Hepatocyte (in vitro differentiated cells): ENCODE results near the gene FAM185A.

Experiments
- EZH2 ChIP-seq: fragments of 200-600 bp; sonication (generic); IDR thresholded peaks from 2 replicates; pipeline ENCODE4 v1.6.1; 2016; ENCODE audit warnings: antibody characterized with exemption, mild to moderate bottlenecking, borderline replicate concordance
- EZH2phosphoT487 ChIP-seq: fragments of 200-600 bp; sonication (generic); IDR thresholded peaks from one replicate; pipeline ENCODE4 v1.6.1; 2018; ENCODE audit warnings: antibody characterized with exemption, mild to moderate bottlenecking, low read depth, moderate library complexity; ENCODE audit not compliant: unreplicated experiment, severe bottlenecking
- TF ChIP-seq, protein P1 (sequence below): fragments of 200-600 bp; sonication (generic); IDR thresholded peaks from 2 replicates; pipeline ENCODE4 v1.5.1; 2016; ENCODE audit warnings: antibody characterized with exemption, mild to moderate bottlenecking; ENCODE audit not compliant: poor library complexity

DNA sequence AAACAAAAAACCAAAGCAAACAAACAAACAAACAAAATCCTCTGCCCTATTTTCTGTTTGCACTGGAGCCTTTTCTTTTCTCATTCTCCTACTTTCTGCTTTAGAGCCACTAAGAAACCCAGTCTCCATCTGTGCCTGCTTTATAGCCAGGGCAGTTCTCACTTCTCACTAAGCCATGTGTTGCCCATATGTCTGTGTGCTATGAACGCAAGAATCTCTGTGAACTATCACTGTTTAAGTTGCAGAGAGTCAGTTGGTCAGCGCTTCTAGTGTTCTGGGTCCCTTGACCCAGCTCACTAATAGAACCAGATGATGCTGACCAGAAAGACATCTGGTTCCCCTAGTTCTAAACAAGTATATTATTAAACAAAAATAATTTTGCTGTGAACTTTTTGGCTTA, 81.4 kb downstream of the FAM185A start:
- TF ChIP-seq, protein P1, sequence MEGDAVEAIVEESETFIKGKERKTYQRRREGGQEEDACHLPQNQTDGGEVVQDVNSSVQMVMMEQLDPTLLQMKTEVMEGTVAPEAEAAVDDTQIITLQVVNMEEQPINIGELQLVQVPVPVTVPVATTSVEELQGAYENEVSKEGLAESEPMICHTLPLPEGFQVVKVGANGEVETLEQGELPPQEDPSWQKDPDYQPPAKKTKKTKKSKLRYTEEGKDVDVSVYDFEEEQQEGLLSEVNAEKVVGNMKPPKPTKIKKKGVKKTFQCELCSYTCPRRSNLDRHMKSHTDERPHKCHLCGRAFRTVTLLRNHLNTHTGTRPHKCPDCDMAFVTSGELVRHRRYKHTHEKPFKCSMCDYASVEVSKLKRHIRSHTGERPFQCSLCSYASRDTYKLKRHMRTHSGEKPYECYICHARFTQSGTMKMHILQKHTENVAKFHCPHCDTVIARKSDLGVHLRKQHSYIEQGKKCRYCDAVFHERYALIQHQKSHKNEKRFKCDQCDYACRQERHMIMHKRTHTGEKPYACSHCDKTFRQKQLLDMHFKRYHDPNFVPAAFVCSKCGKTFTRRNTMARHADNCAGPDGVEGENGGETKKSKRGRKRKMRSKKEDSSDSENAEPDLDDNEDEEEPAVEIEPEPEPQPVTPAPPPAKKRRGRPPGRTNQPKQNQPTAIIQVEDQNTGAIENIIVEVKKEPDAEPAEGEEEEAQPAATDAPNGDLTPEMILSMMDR, result no peak
- TF ChIP-seq EZH2 (no peak), EZH2phosphoT487 (no peak)
